GM21423 (cell line): Measurements from ENCODE around the gene ELFN2.

Source experiments
- ATAC-seq: cut with Tn5 transposase; IDR thresholded peaks from one replicate; pipeline ENCODE4 v1.9.1; 2021; ENCODE audit warnings: mild to moderate bottlenecking, moderate library complexity; ENCODE audit not compliant: unreplicated experiment

The ELFN2 gene

GRCh38 chr22:37454857-37455686 is 27.8 kb upstream of the ELFN2 start:
- no peak for ATAC-seq

GRCh38 chr22:37453696-37454095 is 26.4 kb upstream of the ELFN2 start:
- no peak for ATAC-seq

GRCh38 chr22:37451218-37451617 is 23.9 kb upstream of the ELFN2 start:
- ATAC-seq = no peak

GRCh38 chr22:37449331-37450001 is 22.2 kb upstream of the ELFN2 start:
- no peak for ATAC-seq

- no peak for ATAC-seq
Measured at GRCh38 chr22:37448516-37449127, 21.3 kb upstream of the ELFN2 start.

GRCh38 chr22:37445501-37445900 is 18.2 kb upstream of the ELFN2 start:
- ATAC-seq = no peak

- no peak for ATAC-seq
Measured at GRCh38 chr22:37443977-37444376, 16.7 kb upstream of the ELFN2 start.

GRCh38 chr22:37443086-37443485 is 15.8 kb upstream of the ELFN2 start:
- ATAC-seq = no peak

- ATAC-seq = no peak
Measured at GRCh38 chr22:37442537-37442936, 15.3 kb upstream of the ELFN2 start.

- ATAC-seq = no peak
Measured at GRCh38 chr22:37442135-37442534, 14.9 kb upstream of the ELFN2 start.

- no peak for ATAC-seq
Measured at GRCh38 chr22:37440875-37441274, 13.6 kb upstream of the ELFN2 start.

- no peak for ATAC-seq
Measured at GRCh38 chr22:37439347-37439746, 12.1 kb upstream of the ELFN2 start.

GRCh38 chr22:37435970-37436603 is 8.8 kb upstream of the ELFN2 start:
- ATAC-seq = no peak

GRCh38 chr22:37433786-37434185 is 6.5 kb upstream of the ELFN2 start:
- no peak for ATAC-seq

GRCh38 chr22:37432708-37433054 is 5.4 kb upstream of the ELFN2 start:
- ATAC-seq = no peak

- no peak for ATAC-seq
Measured at GRCh38 chr22:37431801-37432707, 4.8 kb upstream of the ELFN2 start.

- no peak for ATAC-seq
Measured at GRCh38 chr22:37431366-37431765, 4.1 kb upstream of the ELFN2 start.

- ATAC-seq = no peak
Measured at GRCh38 chr22:37430941-37431340, 3.7 kb upstream of the ELFN2 start.

GRCh38 chr22:37428649-37429586 is 1.6 kb upstream of the ELFN2 start:
- no peak for ATAC-seq
